GM23338 (cell line): ENCODE measurements around the gene ATF2. TPM values are rescaled to one million over a fixed set of nuclear protein-coding genes. Genes with fewer than 3 reads are reported as not detected.
"Not testable (repeated sequence)": the region's sequence is repeated elsewhere in the genome, so short reads cannot be mapped to it uniquely, and the experiment has no call there.

ENCODE experiments used
- ATAC-seq: fragments of 200-7000 bp; cut with Tn5 transposase; 3 replicates; pipeline ENCODE4 v1.9.1; 2020
- DNase-seq: peaks from one replicate; pipeline ENCODE4 v3.0.0-alpha.2; 2015; ENCODE audit warnings: low spot score
- H2AFZ ChIP-seq: fragments of 200-600 bp; sonication (generic); 2 replicates; pipeline ENCODE4 v1.8.0; 2016; ENCODE audit warnings: antibody characterized with exemption, mild to moderate bottlenecking, moderate library complexity
- H3F3A ChIP-seq: fragments of 200-600 bp; sonication (generic); replicated peaks from 2 replicates; pipeline ENCODE4 v1.8.0; 2017; ENCODE audit warnings: antibody characterized with exemption, mixed run types, low read depth
- H3K27ac ChIP-seq: fragments of 200-600 bp; sonication (generic); 2 replicates; pipeline ENCODE4 v1.6.1; 2016; ENCODE audit warnings: low read depth
- H3K27me3 ChIP-seq: fragments of 200-600 bp; sonication (generic); 2 replicates; pipeline ENCODE4 v1.8.0; 2016; ENCODE audit warnings: mild to moderate bottlenecking, mixed run types, moderate library complexity; ENCODE audit not compliant: insufficient read depth
- H3K36me3 ChIP-seq: fragments of 200-600 bp; sonication (generic); 2 replicates; pipeline ENCODE4 v1.8.0; 2016; ENCODE audit warnings: mild to moderate bottlenecking; ENCODE audit not compliant: insufficient read depth
- H3K4me1 ChIP-seq: fragments of 200-600 bp; sonication (generic); 2 replicates; pipeline ENCODE4 v1.8.0; 2016; ENCODE audit warnings: mild to moderate bottlenecking, moderate library complexity; ENCODE audit not compliant: insufficient read depth
- H3K4me2 ChIP-seq: fragments of 200-600 bp; sonication (generic); 2 replicates; pipeline ENCODE4 v1.7.1; 2017; ENCODE audit warnings: mixed run types
- H3K4me3 ChIP-seq: fragments of 200-600 bp; sonication (generic); 2 replicates; pipeline ENCODE4 v1.6.1; 2016; ENCODE audit warnings: mixed run types
- H3K79me2 ChIP-seq: fragments of 200-600 bp; sonication (generic); replicated peaks from 2 replicates; pipeline ENCODE4 v1.8.0; 2017; ENCODE audit warnings: mild to moderate bottlenecking; ENCODE audit not compliant: insufficient read depth
- H3K9me2 ChIP-seq: fragments of 200-600 bp; sonication (generic); 2 replicates; pipeline ENCODE4 v1.8.0; 2017; ENCODE audit not compliant: insufficient read depth
- H4K20me1 ChIP-seq: fragments of 200-600 bp; sonication (generic); replicated peaks from 2 replicates; pipeline ENCODE4 v1.8.0; 2017; ENCODE audit warnings: mild to moderate bottlenecking; ENCODE audit not compliant: insufficient read depth
- H3K27ac Mint-ChIP-seq: 2 replicates; pipeline ENCODE4 v1.8.0; 2020; ENCODE audit warnings: inconsistent platforms, mild to moderate bottlenecking, moderate library complexity, mixed read lengths
- H3K27me3 Mint-ChIP-seq: 3 replicates; pipeline ENCODE4 v1.8.0; 2022; ENCODE audit warnings: low read depth, mild to moderate bottlenecking, moderate library complexity, mixed read lengths, inconsistent platforms; ENCODE audit not compliant: insufficient read depth, poor library complexity
- H3K36me3 Mint-ChIP-seq: 3 replicates; pipeline ENCODE4 v1.8.0; 2021; ENCODE audit warnings: low read depth, mild to moderate bottlenecking, inconsistent platforms, moderate library complexity, mixed read lengths
- H3K4me1 Mint-ChIP-seq: 3 replicates; pipeline ENCODE4 v1.8.0; 2020; ENCODE audit warnings: mild to moderate bottlenecking, inconsistent platforms, mixed read lengths
- H3K4me3 Mint-ChIP-seq: 3 replicates; pipeline ENCODE4 v1.8.0; 2021; ENCODE audit warnings: moderate library complexity, mild to moderate bottlenecking, inconsistent platforms, mixed read lengths
- H3K9me3 Mint-ChIP-seq: 3 replicates; pipeline ENCODE4 v1.8.0; 2020; ENCODE audit warnings: moderate library complexity, mild to moderate bottlenecking, inconsistent platforms, mixed read lengths
- CREB1 ChIP-seq: fragments of 250-450 bp; sonication (Bioruptor Pico); IDR thresholded peaks from 2 replicates; pipeline ENCODE4 v1.5.0; 2020; ENCODE audit warnings: low read depth, mild to moderate bottlenecking, moderate library complexity
- EZH2 ChIP-seq: fragments of 200-600 bp; sonication (generic); IDR thresholded peaks from one replicate; pipeline ENCODE4 v1.8.0; 2017; ENCODE audit warnings: antibody characterized with exemption, mild to moderate bottlenecking, low read depth; ENCODE audit not compliant: unreplicated experiment
- JUNB ChIP-seq: IDR thresholded peaks from one replicate; pipeline ENCODE4 v1.6.1; 2016; ENCODE audit warnings: antibody characterized with exemption; ENCODE audit not compliant: unreplicated experiment
- STAT1 ChIP-seq: IDR thresholded peaks from one replicate; pipeline ENCODE4 v1.6.1; 2016; ENCODE audit warnings: antibody characterized with exemption; ENCODE audit not compliant: unreplicated experiment
- ZNF114 ChIP-seq: fragments of 250-450 bp; sonication (Bioruptor Pico); IDR thresholded peaks from 2 replicates; pipeline ENCODE4 v1.5.0; 2020; ENCODE audit warnings: mild to moderate bottlenecking, moderate library complexity
- polyA plus RNA-seq: library from polyadenylated mRNA; unstranded; fragments of >200 nt; fragmentation: Nextera tagmentation; extraction: Ambion mirVana; gene quantifications from 2 replicates; pipeline ENCODE4 v1.2.1, GENCODE V29; 2016
- total RNA-seq: library from RNA; depleted of rRNA; stranded (reverse); fragments of >200 nt; shearing (Covaris generic); gene quantifications from 2 replicates; pipeline ENCODE4 v1.2.3, GENCODE V29; 2014
- TF ChIP-seq, protein P1 (sequence below): fragments of 250-450 bp; sonication (Bioruptor Pico); IDR thresholded peaks from 2 replicates; pipeline ENCODE4 v1.5.0; 2020; ENCODE audit warnings: mild to moderate bottlenecking, moderate library complexity
- TF ChIP-seq, protein P2 (sequence below): IDR thresholded peaks from 2 replicates; pipeline ENCODE4 v1.6.1; 2016; ENCODE audit warnings: antibody characterized with exemption

ATF2 gene
- total and polyA plus RNA-seq, 2 experiments from 2014 or later = 23.6 to 56.2 TPM

DNA sequence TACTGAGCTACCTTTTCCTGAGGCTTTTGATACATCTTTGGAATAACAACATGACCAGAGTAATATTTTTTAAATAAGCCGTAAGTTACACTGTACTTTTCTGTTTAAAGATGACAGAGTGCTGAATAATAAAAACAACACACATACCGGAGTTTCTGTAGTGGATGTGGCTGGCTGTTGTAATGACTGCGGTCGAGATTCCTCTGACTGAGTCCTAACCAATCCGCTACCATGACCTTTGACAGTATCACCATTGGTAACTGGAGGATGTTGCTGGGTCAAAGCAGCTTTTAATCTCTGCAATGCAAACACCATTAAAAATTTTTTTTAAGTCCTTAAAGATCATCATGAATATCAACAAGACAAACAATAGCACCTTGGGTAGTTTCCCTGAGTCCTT lies 70.7 kb downstream of the ATF2 start (continued):
- TF ChIP-seq, protein P1, sequence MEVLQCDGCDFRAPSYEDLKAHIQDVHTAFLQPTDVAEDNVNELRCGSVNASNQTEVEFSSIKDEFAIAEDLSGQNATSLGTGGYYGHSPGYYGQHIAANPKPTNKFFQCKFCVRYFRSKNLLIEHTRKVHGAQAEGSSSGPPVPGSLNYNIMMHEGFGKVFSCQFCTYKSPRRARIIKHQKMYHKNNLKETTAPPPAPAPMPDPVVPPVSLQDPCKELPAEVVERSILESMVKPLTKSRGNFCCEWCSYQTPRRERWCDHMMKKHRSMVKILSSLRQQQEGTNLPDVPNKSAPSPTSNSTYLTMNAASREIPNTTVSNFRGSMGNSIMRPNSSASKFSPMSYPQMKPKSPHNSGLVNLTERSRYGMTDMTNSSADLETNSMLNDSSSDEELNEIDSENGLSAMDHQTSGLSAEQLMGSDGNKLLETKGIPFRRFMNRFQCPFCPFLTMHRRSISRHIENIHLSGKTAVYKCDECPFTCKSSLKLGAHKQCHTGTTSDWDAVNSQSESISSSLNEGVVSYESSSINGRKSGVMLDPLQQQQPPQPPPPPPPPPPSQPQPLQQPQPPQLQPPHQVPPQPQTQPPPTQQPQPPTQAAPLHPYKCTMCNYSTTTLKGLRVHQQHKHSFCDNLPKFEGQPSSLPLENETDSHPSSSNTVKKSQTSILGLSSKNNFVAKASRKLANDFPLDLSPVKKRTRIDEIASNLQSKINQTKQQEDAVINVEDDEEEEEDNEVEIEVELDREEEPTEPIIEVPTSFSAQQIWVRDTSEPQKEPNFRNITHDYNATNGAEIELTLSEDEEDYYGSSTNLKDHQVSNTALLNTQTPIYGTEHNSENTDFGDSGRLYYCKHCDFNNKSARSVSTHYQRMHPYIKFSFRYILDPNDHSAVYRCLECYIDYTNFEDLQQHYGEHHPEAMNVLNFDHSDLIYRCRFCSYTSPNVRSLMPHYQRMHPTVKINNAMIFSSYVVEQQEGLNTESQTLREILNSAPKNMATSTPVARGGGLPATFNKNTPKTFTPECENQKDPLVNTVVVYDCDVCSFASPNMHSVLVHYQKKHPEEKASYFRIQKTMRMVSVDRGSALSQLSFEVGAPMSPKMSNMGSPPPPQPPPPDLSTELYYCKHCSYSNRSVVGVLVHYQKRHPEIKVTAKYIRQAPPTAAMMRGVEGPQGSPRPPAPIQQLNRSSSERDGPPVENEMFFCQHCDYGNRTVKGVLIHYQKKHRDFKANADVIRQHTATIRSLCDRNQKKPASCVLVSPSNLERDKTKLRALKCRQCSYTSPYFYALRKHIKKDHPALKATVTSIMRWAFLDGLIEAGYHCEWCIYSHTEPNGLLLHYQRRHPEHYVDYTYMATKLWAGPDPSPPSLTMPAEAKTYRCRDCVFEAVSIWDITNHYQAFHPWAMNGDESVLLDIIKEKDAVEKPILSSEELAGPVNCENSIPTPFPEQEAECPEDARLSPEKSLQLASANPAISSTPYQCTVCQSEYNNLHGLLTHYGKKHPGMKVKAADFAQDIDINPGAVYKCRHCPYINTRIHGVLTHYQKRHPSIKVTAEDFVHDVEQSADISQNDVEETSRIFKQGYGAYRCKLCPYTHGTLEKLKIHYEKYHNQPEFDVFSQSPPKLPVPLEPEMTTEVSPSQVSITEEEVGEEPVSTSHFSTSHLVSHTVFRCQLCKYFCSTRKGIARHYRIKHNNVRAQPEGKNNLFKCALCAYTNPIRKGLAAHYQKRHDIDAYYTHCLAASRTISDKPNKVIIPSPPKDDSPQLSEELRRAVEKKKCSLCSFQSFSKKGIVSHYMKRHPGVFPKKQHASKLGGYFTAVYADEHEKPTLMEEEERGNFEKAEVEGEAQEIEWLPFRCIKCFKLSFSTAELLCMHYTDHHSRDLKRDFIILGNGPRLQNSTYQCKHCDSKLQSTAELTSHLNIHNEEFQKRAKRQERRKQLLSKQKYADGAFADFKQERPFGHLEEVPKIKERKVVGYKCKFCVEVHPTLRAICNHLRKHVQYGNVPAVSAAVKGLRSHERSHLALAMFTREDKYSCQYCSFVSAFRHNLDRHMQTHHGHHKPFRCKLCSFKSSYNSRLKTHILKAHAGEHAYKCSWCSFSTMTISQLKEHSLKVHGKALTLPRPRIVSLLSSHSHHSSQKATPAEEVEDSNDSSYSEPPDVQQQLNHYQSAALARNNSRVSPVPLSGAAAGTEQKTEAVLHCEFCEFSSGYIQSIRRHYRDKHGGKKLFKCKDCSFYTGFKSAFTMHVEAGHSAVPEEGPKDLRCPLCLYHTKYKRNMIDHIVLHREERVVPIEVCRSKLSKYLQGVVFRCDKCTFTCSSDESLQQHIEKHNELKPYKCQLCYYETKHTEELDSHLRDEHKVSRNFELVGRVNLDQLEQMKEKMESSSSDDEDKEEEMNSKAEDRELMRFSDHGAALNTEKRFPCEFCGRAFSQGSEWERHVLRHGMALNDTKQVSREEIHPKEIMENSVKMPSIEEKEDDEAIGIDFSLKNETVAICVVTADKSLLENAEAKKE (CRISPR knock-in tag) = no peak
- TF ChIP-seq CREB1 (no peak), JUNB (no peak), EZH2 (no peak), STAT1 (no peak), ZNF114 (no peak)
- TF ChIP-seq, protein P2, sequence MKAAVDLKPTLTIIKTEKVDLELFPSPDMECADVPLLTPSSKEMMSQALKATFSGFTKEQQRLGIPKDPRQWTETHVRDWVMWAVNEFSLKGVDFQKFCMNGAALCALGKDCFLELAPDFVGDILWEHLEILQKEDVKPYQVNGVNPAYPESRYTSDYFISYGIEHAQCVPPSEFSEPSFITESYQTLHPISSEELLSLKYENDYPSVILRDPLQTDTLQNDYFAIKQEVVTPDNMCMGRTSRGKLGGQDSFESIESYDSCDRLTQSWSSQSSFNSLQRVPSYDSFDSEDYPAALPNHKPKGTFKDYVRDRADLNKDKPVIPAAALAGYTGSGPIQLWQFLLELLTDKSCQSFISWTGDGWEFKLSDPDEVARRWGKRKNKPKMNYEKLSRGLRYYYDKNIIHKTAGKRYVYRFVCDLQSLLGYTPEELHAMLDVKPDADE = no peak

DNA sequence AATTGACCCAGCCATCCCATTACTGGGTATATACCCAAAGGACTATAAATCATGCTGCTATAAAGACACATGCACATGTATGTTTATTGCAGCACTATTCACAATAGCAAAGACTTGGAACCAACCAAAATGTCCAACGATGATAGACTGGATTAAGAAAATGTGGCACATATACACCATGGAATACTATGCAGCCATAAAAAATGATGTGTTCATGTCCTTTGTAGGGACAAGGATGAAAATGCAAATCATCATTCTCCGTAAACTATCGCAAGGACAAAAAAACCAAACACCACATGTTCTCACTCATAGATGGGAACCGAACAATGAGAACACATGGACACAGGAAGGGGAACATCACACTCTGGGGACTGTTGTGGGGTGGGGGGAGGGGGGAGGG lies 83.9 kb downstream of the ATF2 start:
- not testable (repeated sequence) for H3K36me3 ChIP-seq, H2AFZ ChIP-seq, H3K79me2 ChIP-seq, H3K9me3 Mint-ChIP-seq, H3K4me2 ChIP-seq, H3K27me3 ChIP-seq, H3K4me1 Mint-ChIP-seq, DNase-seq, H3K4me3 Mint-ChIP-seq, H3K27ac Mint-ChIP-seq, H3K27ac ChIP-seq, H3K4me3 ChIP-seq, H3K9me2 ChIP-seq, H4K20me1 ChIP-seq, H3K4me1 ChIP-seq, H3K27me3 Mint-ChIP-seq, ATAC-seq, H3F3A ChIP-seq
- peaks cover 33% of the 10 kb centered on the region for H3K36me3 Mint-ChIP-seq
